Measurements from ENCODE around the gene CDK9. TPM values are rescaled to one million over a fixed set of nuclear protein-coding genes. Genes with fewer than 3 reads are reported as not detected.
A peak's percentile ranks its signal among the peaks of the same experiment; 100 is the strongest.

The CDK9 gene
- total RNA-seq, 1 donor from 2014 or later, result 96.2 TPM

- no peak for ATAC-seq
- no peak for DNase-seq
- Histone ChIP-seq H3K27ac (peak overlapping the region; percentile 89), H3K4me3 (peak overlapping the region; percentile 51), H3K4me1 (peaks cover 38% of the 10 kb centered on the region), H3K27me3 (ENCODE audit: low read depth) (peaks cover 9% of the 10 kb centered on the region), H3K36me3 (peaks cover 43% of the 10 kb centered on the region), H3K9me3 (no peaks in the 10 kb centered on the region)
- TF ChIP-seq CTCF (IDR thresholded peaks at IDR 0.05), result no peak
- intact Hi-C loops (cut with DNase I), result no loop called here
Measured at GRCh38 chr9:127758843-127759242, 27.0 kb upstream of the CDK9 start.

- intact Hi-C loops (cut with DNase I), result no loop called here
- H3K27me3 ChIP-seq (ENCODE audit: low read depth), result no peaks in the 10 kb centered on the region
- H3K27ac ChIP-seq, result peak overlapping the region; percentile 89
- TF ChIP-seq CTCF (IDR thresholded peaks at IDR 0.05), result no peak
- DNase-seq, result no peak
- H3K4me3 ChIP-seq, result peak overlapping the region; percentile 51
- H3K4me1 ChIP-seq, result peaks cover 42% of the 10 kb centered on the region
- H3K9me3 ChIP-seq, result no peaks in the 10 kb centered on the region
- ATAC-seq, result no peak
- H3K36me3 ChIP-seq, result peaks cover 35% of the 10 kb centered on the region
Measured at GRCh38 chr9:127761061-127761460, 24.8 kb upstream of the CDK9 start.

- Histone ChIP-seq H3K36me3 (peaks cover 35% of the 10 kb centered on the region), H3K27ac (peak overlapping the region; percentile 89), H3K4me1 (peaks cover 45% of the 10 kb centered on the region), H3K4me3 (peak overlapping the region; percentile 51), H3K27me3 (ENCODE audit: low read depth) (no peaks in the 10 kb centered on the region), H3K9me3 (no peaks in the 10 kb centered on the region)
- intact Hi-C loops (cut with DNase I), result no loop called here
- no peak for TF ChIP-seq CTCF (IDR thresholded peaks at IDR 0.05)
- no peak for ATAC-seq
- DNase-seq, result no peak
Measured at GRCh38 chr9:127761491-127761956, 24.3 kb upstream of the CDK9 start.

GRCh38 chr9:127762111-127762676 is 23.6 kb upstream of the CDK9 start:
- H3K27me3 ChIP-seq (ENCODE audit: low read depth), result no peaks in the 10 kb centered on the region
- ATAC-seq, result peak; percentile 66 to 72
- no peak for TF ChIP-seq CTCF (IDR thresholded peaks at IDR 0.05)
- H3K9me3 ChIP-seq, result no peaks in the 10 kb centered on the region
- DNase-seq, result peak; percentile 70
- H3K36me3 ChIP-seq, result peaks cover 41% of the 10 kb centered on the region
- intact Hi-C loops (cut with DNase I), result no loop called here
- H3K4me1 ChIP-seq, result peaks cover 51% of the 10 kb centered on the region
- peak overlapping the region; percentile 51 for H3K4me3 ChIP-seq
- H3K27ac ChIP-seq, result peak overlapping the region; percentile 89

- H3K4me1 ChIP-seq, result peaks cover 66% of the 10 kb centered on the region
- peak; percentile 57 for TF ChIP-seq CTCF (IDR thresholded peaks at IDR 0.05)
- intact Hi-C loops (cut with DNase I), result no loop called here
- H3K27me3 ChIP-seq (ENCODE audit: low read depth), result no peaks in the 10 kb centered on the region
- peaks cover 31% of the 10 kb centered on the region for H3K36me3 ChIP-seq
- H3K27ac ChIP-seq, result peak overlapping the region; percentile 89
- DNase-seq, result peak; percentile 76
- no peaks in the 10 kb centered on the region for H3K9me3 ChIP-seq
- peak; percentile 69 to 77 for ATAC-seq
- no peak overlapping the region for H3K4me3 ChIP-seq
Measured at GRCh38 chr9:127763918-127764384, 21.9 kb upstream of the CDK9 start.
